ENCODE data around the gene CYP2A13. TPM values are rescaled to one million over a fixed set of nuclear protein-coding genes. Genes with fewer than 3 reads are reported as not detected.
"Not testable (repeated sequence)": the region's sequence is repeated elsewhere in the genome, so short reads cannot be mapped to it uniquely, and the experiment has no call there.

CYP2A13 gene
- total RNA-seq, 6 experiments from 2014 or later = not detected

DNA sequence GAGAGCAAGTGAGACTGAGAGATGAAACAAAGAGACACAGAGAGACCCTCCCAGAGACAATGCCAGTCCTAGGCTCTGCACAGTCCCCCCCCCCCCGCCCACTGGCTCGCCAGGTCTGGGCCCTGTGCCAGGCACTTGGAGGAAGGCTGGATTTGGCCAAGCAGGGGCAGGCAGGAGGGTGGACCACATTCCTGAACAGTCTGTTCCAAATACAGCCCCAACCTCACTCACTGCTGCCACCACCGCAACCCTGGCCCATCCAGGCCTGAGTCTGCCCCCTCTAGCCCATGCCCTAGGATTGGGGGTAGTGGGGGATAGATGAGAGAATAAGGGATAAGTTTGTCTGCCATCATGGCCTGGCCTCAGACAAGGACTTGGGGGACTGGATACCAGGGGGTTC is 45.0 kb downstream of the CYP2A13 start:
- H3K36me3 Mint-ChIP-seq (ENCODE audit: low read depth) = no peaks in the 10 kb centered on the region
- H3K27me3 Mint-ChIP-seq (ENCODE audit: insufficient read depth) = peaks cover 41% of the 10 kb centered on the region
- no peaks in the 10 kb centered on the region for H3K4me1 Mint-ChIP-seq (ENCODE audit: low read depth)
- H3K27ac Mint-ChIP-seq = no peak overlapping the region
- H3K9me3 Mint-ChIP-seq = no peaks in the 10 kb centered on the region
- no peak overlapping the region for H3K4me3 Mint-ChIP-seq
- TF ChIP-seq, protein P1, sequence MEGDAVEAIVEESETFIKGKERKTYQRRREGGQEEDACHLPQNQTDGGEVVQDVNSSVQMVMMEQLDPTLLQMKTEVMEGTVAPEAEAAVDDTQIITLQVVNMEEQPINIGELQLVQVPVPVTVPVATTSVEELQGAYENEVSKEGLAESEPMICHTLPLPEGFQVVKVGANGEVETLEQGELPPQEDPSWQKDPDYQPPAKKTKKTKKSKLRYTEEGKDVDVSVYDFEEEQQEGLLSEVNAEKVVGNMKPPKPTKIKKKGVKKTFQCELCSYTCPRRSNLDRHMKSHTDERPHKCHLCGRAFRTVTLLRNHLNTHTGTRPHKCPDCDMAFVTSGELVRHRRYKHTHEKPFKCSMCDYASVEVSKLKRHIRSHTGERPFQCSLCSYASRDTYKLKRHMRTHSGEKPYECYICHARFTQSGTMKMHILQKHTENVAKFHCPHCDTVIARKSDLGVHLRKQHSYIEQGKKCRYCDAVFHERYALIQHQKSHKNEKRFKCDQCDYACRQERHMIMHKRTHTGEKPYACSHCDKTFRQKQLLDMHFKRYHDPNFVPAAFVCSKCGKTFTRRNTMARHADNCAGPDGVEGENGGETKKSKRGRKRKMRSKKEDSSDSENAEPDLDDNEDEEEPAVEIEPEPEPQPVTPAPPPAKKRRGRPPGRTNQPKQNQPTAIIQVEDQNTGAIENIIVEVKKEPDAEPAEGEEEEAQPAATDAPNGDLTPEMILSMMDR (IDR thresholded peaks at IDR 0.05) = no peak
- DNase-seq = no peak

DNA sequence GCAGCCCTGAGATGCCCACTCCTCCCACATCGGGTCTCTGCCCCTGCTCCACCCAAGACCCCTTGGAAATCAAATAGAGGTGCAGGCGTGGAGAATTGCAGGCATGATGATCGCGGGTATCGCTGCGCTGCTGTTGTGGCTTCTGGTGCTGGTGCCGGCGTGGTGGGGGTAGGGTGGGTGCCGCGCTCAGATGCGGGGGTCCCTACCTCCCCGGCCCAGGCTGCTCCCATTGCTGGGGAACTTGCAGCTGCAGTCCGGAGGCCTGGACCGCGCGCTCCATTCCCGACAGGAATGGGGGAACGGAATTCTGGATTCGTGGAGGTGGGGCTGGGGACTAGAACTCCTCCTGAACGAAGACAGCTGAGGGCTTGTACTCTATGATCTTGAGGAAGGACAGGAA is 46.4 kb downstream of the CYP2A13 start:
- H3K27ac Mint-ChIP-seq = no peak overlapping the region
- H3K36me3 Mint-ChIP-seq (ENCODE audit: low read depth) = no peaks in the 10 kb centered on the region
- no peaks in the 10 kb centered on the region for H3K9me3 Mint-ChIP-seq
- TF ChIP-seq, protein P1 (IDR thresholded peaks at IDR 0.05) = no peak
- H3K4me1 Mint-ChIP-seq (ENCODE audit: low read depth) = no peaks in the 10 kb centered on the region
- H3K27me3 Mint-ChIP-seq (ENCODE audit: insufficient read depth) = peaks cover 33% of the 10 kb centered on the region
- H3K4me3 Mint-ChIP-seq = no peak overlapping the region
- DNase-seq = no peak

- DNase-seq; H3K36me3 Mint-ChIP-seq (ENCODE audit: low read depth); H3K27ac Mint-ChIP-seq; H3K4me1 Mint-ChIP-seq (ENCODE audit: low read depth); H3K9me3 Mint-ChIP-seq: not testable (repeated sequence)
- Mint-ChIP-seq H3K27me3 (ENCODE audit: insufficient read depth) (peaks cover 30% of the 10 kb centered on the region), H3K4me3 (peak overlapping the region; percentile 62; the same call in 1 of the 2 replicates)
Measured at GRCh38 chr19:41135390-41136384, 47.4 kb downstream of the CYP2A13 start.

DNA sequence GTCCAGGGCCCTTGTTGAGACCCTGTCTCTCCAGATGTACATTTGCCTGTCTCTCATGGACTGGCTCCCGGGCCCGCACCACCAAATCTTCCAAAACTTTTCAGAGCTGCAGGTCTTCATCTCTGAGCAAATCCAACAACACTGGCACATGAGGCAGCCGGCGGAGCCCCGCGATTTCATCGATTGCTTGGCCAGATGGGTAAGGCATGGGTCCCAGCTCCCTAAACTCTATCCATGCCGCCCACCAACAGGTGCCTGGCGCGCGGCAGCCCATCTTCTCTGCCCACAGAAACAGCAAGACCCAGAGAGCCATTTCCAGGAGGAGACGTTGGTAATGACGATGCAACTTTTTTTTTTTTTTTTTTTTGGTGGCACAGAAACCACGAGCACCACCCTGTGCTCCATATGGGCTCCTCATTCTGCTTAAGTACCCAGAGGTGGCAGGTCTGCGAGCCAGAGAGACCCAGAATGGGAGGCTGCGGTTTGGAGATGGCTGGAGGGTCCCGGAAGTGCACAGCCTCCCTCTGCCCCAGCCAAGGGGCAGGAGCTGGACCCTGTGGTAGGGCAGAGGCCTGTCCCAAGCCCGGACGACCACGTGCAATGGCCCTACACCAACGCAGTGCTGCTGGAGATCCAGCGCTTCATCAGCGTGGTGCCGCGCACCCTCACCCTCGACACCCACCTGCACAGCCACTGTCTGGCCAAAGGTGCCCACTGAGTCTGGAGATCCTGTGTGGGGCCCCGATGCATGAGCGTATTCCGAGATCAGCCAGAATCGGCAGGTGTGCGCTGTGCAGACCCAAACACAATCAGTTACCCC is 48.6 kb downstream of the CYP2A13 start:
- H3K27ac Mint-ChIP-seq = no peak overlapping the region
- H3K9me3 Mint-ChIP-seq = no peaks in the 10 kb centered on the region
- TF ChIP-seq, protein P1 (IDR thresholded peaks at IDR 0.05) = no peak
- H3K27me3 Mint-ChIP-seq (ENCODE audit: insufficient read depth) = peaks cover 25% of the 10 kb centered on the region
- no peaks in the 10 kb centered on the region for H3K4me1 Mint-ChIP-seq (ENCODE audit: low read depth)
- no peak overlapping the region for H3K4me3 Mint-ChIP-seq
- no peaks in the 10 kb centered on the region for H3K36me3 Mint-ChIP-seq (ENCODE audit: low read depth)
- DNase-seq = no peak

DNA sequence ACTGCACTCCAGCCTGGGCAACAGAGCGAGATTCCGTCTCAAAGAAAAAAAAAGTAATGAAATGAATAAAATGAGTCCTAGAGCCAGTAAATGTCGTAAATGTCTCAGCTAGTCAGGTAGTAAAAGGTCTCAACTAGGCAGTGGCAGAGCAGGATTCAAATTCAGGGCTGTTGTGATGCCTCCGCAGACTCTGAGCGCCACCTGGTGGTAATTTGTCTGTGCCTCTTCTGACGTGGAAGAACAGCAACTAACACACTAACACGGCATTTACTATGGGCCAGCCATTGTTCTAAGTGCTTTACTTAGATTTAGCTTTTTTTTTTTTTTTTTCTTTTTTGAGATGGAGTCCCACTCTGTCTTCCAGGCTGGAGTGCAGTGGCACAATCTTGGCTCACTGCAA is 56.2 kb downstream of the CYP2A13 start:
- H3K9me3 Mint-ChIP-seq = no peaks in the 10 kb centered on the region
- no peak overlapping the region for H3K27ac Mint-ChIP-seq
- peak; percentile 78 for DNase-seq
- peaks cover 14% of the 10 kb centered on the region for H3K27me3 Mint-ChIP-seq (ENCODE audit: insufficient read depth)
- H3K4me1 Mint-ChIP-seq (ENCODE audit: low read depth) = no peaks in the 10 kb centered on the region
- H3K4me3 Mint-ChIP-seq = no peak overlapping the region
- TF ChIP-seq, protein P1 (IDR thresholded peaks at IDR 0.05) = peak; percentile 92
- no peaks in the 10 kb centered on the region for H3K36me3 Mint-ChIP-seq (ENCODE audit: low read depth)

Other genes with a start within 250 kb of the CYP2A13 start
- gene CYP2A6, start 238.0 kb upstream of the CYP2A13 start, total RNA-seq (2021; fragmentation: NEBNext Ultra II Directional; extraction: Animal tissue kit (Norgen Biotek cat#: 25700)) = not detected
- not detected for gene CYP2A7, start 206.2 kb upstream of the CYP2A13 start, total RNA-seq (2021; fragmentation: NEBNext Ultra II Directional; extraction: Animal tissue kit (Norgen Biotek cat#: 25700))
- not detected for gene CYP2B6, start 97.2 kb upstream of the CYP2A13 start, total RNA-seq (2021; fragmentation: NEBNext Ultra II Directional; extraction: Animal tissue kit (Norgen Biotek cat#: 25700))
- not detected for gene CYP2F1, start 26.0 kb downstream of the CYP2A13 start, total RNA-seq (2021; fragmentation: NEBNext Ultra II Directional; extraction: Animal tissue kit (Norgen Biotek cat#: 25700))
- gene CYP2S1, start 104.8 kb downstream of the CYP2A13 start, total RNA-seq (2021; fragmentation: NEBNext Ultra II Directional; extraction: Animal tissue kit (Norgen Biotek cat#: 25700)) = 1 to 10 TPM in 3 of 6 experiments, under 1 TPM in 3; 0.65 to 1.6 (median 1.1) TPM
- gene AXL, start 130.8 kb downstream of the CYP2A13 start, total RNA-seq (2021; fragmentation: NEBNext Ultra II Directional; extraction: Animal tissue kit (Norgen Biotek cat#: 25700)) = 100 to 1,000 TPM; 419 to 474 (median 458) TPM
- gene HNRNPUL1, start 175.9 kb downstream of the CYP2A13 start, total RNA-seq (2021; fragmentation: NEBNext Ultra II Directional; extraction: Animal tissue kit (Norgen Biotek cat#: 25700)) = 100 to 1,000 TPM; 176 to 245 (median 234) TPM
- gene CCDC97, start 221.7 kb downstream of the CYP2A13 start, total RNA-seq (2021; fragmentation: NEBNext Ultra II Directional; extraction: Animal tissue kit (Norgen Biotek cat#: 25700)) = 10 to 100 TPM; 15.4 to 19.1 (median 16.8) TPM